IMR-90 (cell line): ENCODE results near the gene TBC1D4. TPM values are rescaled to one million over a fixed set of nuclear protein-coding genes. Genes with fewer than 3 reads are reported as not detected.

Source experiments
- ATAC-seq: fragments of 200-7000 bp; cut with Tn5 transposase; 2 replicates; pipeline ENCODE4 v1.9.1; 2020; ENCODE audit warnings: low read depth, mild to moderate bottlenecking, moderate library complexity
- BruUV-seq: library from RNA; stranded (reverse); fragments of 400-500 nt; replicated peaks from 2 replicates; lab custom pipeline; 2021; lab: Mats Ljungman, UMichigan
- CTCF ChIA-PET: fragments of 300-600 bp; formaldehyde crosslinking; extraction: SDS; loops from one replicate; lab custom pipeline; 2021; ENCODE audit warnings: antibody characterized with exemption; lab: Yijun Ruan, JAX
- POLR2A ChIA-PET: fragments of 300-600 bp; sonication (Branson Sonifier 250); formaldehyde crosslinking; loops from one replicate; lab custom pipeline; 2022; ENCODE audit warnings: antibody characterized with exemption; ENCODE audit not compliant: unreplicated experiment; lab: Charles Lee
- DNase-seq: peaks from one replicate; pipeline ENCODE4 v3.0.0; 2013
- H2AFZ ChIP-seq: replicated peaks from 2 replicates; pipeline ENCODE3; 2013; ENCODE audit warnings: low read length, mild to moderate bottlenecking; ENCODE audit not compliant: poor library complexity
- H2AK5ac ChIP-seq: 2 replicates; pipeline ENCODE4 v1.6.1; 2013; ENCODE audit warnings: low read depth, low read length, inconsistent platforms
- H2AK9ac ChIP-seq: replicated peaks from 2 replicates; pipeline ENCODE3; 2013; ENCODE audit warnings: mild to moderate bottlenecking, low read depth, low read length, moderate library complexity; ENCODE audit not compliant: poor library complexity
- H2BK120ac ChIP-seq: 2 replicates; pipeline ENCODE4 v1.6.1; 2013; ENCODE audit warnings: low read depth, low read length, inconsistent platforms
- H2BK15ac ChIP-seq: 3 replicates; pipeline ENCODE4 v1.6.1; 2013; ENCODE audit warnings: low read depth, low read length, inconsistent platforms
- H2BK20ac ChIP-seq: 2 replicates; pipeline ENCODE4 v1.6.1; 2013; ENCODE audit warnings: low read depth, mild to moderate bottlenecking, inconsistent platforms, low read length, moderate library complexity
- H2BK5ac ChIP-seq: 2 replicates; pipeline ENCODE4 v1.6.1; 2013; ENCODE audit warnings: mild to moderate bottlenecking, low read depth, low read length, inconsistent platforms; ENCODE audit not compliant: poor library complexity, severe bottlenecking
- H3K14ac ChIP-seq: replicated peaks from 2 replicates; pipeline ENCODE4 v1.6.1; 2013; ENCODE audit warnings: low read depth, low read length, inconsistent platforms
- H3K18ac ChIP-seq: 2 replicates; pipeline ENCODE4 v1.6.1; 2013; ENCODE audit warnings: low read depth, low read length, control low read depth
- H3K23ac ChIP-seq: 2 replicates; pipeline ENCODE4 v1.6.1; 2013; ENCODE audit warnings: low read depth, low read length, inconsistent platforms
- H3K27ac ChIP-seq: 2 replicates; pipeline ENCODE4 v1.5.1; 2013; ENCODE audit warnings: mild to moderate bottlenecking, control low read depth, low read length; ENCODE audit not compliant: insufficient read depth
- H3K27me3 ChIP-seq: 2 replicates; pipeline ENCODE4 v1.6.1; 2013; ENCODE audit warnings: low read length; ENCODE audit not compliant: control insufficient read depth, insufficient read depth
- H3K36me3 ChIP-seq: 2 replicates; pipeline ENCODE4 v1.6.1; 2013; ENCODE audit warnings: low read length, mixed read lengths; ENCODE audit not compliant: control insufficient read depth, insufficient read depth
- H3K4ac ChIP-seq: 2 replicates; pipeline ENCODE4 v1.6.1; 2013; ENCODE audit warnings: low read depth, low read length, inconsistent platforms
- H3K4me1 ChIP-seq: 2 replicates; pipeline ENCODE4 v1.6.1; 2013; ENCODE audit warnings: low read length, mixed read lengths; ENCODE audit not compliant: control insufficient read depth, insufficient read depth
- H3K4me2 ChIP-seq: 2 replicates; pipeline ENCODE4 v1.6.1; 2013; ENCODE audit warnings: low read depth, mild to moderate bottlenecking, control low read depth, low read length, moderate library complexity
- H3K4me3 ChIP-seq: 2 replicates; pipeline ENCODE4 v1.5.1; 2013; ENCODE audit warnings: low read depth, mild to moderate bottlenecking, control low read depth, low read length, moderate library complexity; ENCODE audit not compliant: insufficient read depth
- H3K56ac ChIP-seq: 2 replicates; pipeline ENCODE4 v1.6.1; 2013; ENCODE audit warnings: low read length, inconsistent platforms; ENCODE audit not compliant: insufficient read depth; ENCODE audit errors: extremely low read depth
- H3K79me1 ChIP-seq, 2 experiments: 2 replicates each; pipeline ENCODE4 v1.6.1; 2013; ENCODE audit warnings: low read length in 2 of 2, inconsistent platforms in 1 of 2, low read depth in 1 of 2
- H3K9ac ChIP-seq: 2 replicates; pipeline ENCODE4 v1.6.1; 2013; ENCODE audit warnings: low read depth, low read length, control low read depth
- H3K9me1 ChIP-seq: 2 replicates; pipeline ENCODE4 v1.6.1; 2013; ENCODE audit warnings: low read length, inconsistent platforms; ENCODE audit not compliant: insufficient read depth
- H3K9me3 ChIP-seq: 2 replicates; pipeline ENCODE4 v1.6.1; 2013; ENCODE audit warnings: low read length; ENCODE audit not compliant: control insufficient read depth, insufficient read depth
- H4K20me1 ChIP-seq: 2 replicates; pipeline ENCODE4 v1.6.1; 2013; ENCODE audit warnings: low read length, inconsistent platforms; ENCODE audit not compliant: insufficient read depth
- H4K5ac ChIP-seq: 2 replicates; pipeline ENCODE4 v1.6.1; 2013; ENCODE audit warnings: mild to moderate bottlenecking, low read depth, low read length, control low read depth
- H4K8ac ChIP-seq, 2 experiments: 2 replicates each; pipeline ENCODE4 v1.6.1; 2013; ENCODE audit warnings: low read depth in 2 of 2, low read length in 2 of 2, control low read depth in 1 of 2, inconsistent platforms in 1 of 2
- H4K91ac ChIP-seq: 2 replicates; pipeline ENCODE4 v1.6.1; 2013; ENCODE audit warnings: low read depth, low read length, inconsistent platforms; ENCODE audit not compliant: insufficient read depth
- BHLHE40 ChIP-seq: fragments of 150-350 bp; IDR thresholded peaks from 2 replicates; pipeline ENCODE4 v1.6.1; 2016; ENCODE audit warnings: mild to moderate bottlenecking, low read depth, low read length
- CEBPB ChIP-seq: IDR thresholded peaks from 2 replicates; pipeline ENCODE4 v1.6.1; 2012; ENCODE audit warnings: low read depth, low read length, improper control_type of control experiment
- CHD1 ChIP-seq: IDR thresholded peaks from 2 replicates; pipeline ENCODE4 v1.6.1; 2012; ENCODE audit warnings: low read depth, low read length, improper control_type of control experiment
- FOS ChIP-seq: fragments of 150-350 bp; IDR thresholded peaks from 2 replicates; pipeline ENCODE4 v1.6.1; 2016; ENCODE audit warnings: low read depth, low read length
- MAFK ChIP-seq: IDR thresholded peaks from 2 replicates; pipeline ENCODE4 v1.6.1; 2012; ENCODE audit warnings: low read depth, low read length, improper control_type of control experiment
- MAZ ChIP-seq: IDR thresholded peaks from 2 replicates; pipeline ENCODE4 v1.6.1; 2012; ENCODE audit warnings: low read depth, mild to moderate bottlenecking, low read length, improper control_type of control experiment, moderate library complexity, borderline replicate concordance
- MXI1 ChIP-seq: IDR thresholded peaks from 2 replicates; pipeline ENCODE4 v1.6.1; 2012; ENCODE audit warnings: low read depth, mild to moderate bottlenecking, low read length, moderate library complexity, borderline replicate concordance
- NFE2L2 ChIP-seq: fragments of 150-350 bp; IDR thresholded peaks from 2 replicates; pipeline ENCODE4 v1.6.1; 2016; ENCODE audit warnings: low read depth, mild to moderate bottlenecking, low read length
- POLR2A ChIP-seq: IDR thresholded peaks from 2 replicates; pipeline ENCODE4 v1.6.1; 2012; ENCODE audit warnings: mild to moderate bottlenecking, low read depth, low read length
- RAD21 ChIP-seq: IDR thresholded peaks from 2 replicates; pipeline ENCODE4 v1.6.1; 2012; ENCODE audit warnings: low read length, improper control_type of control experiment
- RCOR1 ChIP-seq: IDR thresholded peaks from 2 replicates; pipeline ENCODE4 v1.6.1; 2012; ENCODE audit warnings: mild to moderate bottlenecking, low read length, improper control_type of control experiment; ENCODE audit not compliant: insufficient replicate concordance
- RFX5 ChIP-seq: IDR thresholded peaks from 2 replicates; pipeline ENCODE4 v1.8.0; 2012; ENCODE audit warnings: low read depth, mild to moderate bottlenecking, low read length, moderate library complexity
- SMC3 ChIP-seq: fragments of 150-350 bp; IDR thresholded peaks from 2 replicates; pipeline ENCODE4 v1.6.1; 2016; ENCODE audit warnings: low read depth, mild to moderate bottlenecking, antibody characterized with exemption, low read length, moderate library complexity
- WGBS, 2 experiments: methylation state at CpG; one replicate each; pipeline versions ENCODE4 v1.1.5 to v1.1.7; 2013; ENCODE audit warnings: missing lambda C conversion rate in 2 of 2; ENCODE audit not compliant: insufficient read length in 1 of 2; ENCODE audit errors: extremely low coverage in 2 of 2; 5-methylcytosine and 5-hydroxymethylcytosine counted together
- dilution Hi-C: fragments of 300-500 bp; cut with HindIII; formaldehyde crosslinking; loops from one replicate; pipeline ENCODE4 v1.14.3; 2018; ENCODE audit warnings: low sequenced_read_pairs; ENCODE audit not compliant: unreplicated experiment
- in situ Hi-C: fragments of 300-500 bp; cut with MboI; formaldehyde crosslinking; loops from 3 replicates; pipeline ENCODE4 v1.14.3; 2019; ENCODE audit warnings: low sequenced_read_pairs, inconsistent platforms, mixed read lengths
- intact Hi-C: fragments of 100-400 bp; cut with micrococcal nuclease; formaldehyde crosslinking; loops from 2 replicates; pipeline ENCODE4 v1.10.0; 2022
- polyA plus RNA-seq, 3 experiments: library from polyadenylated mRNA; depleted of rRNA; stranded (reverse); fragments of >200 nt; gene quantifications; 2 replicates each; pipeline ENCODE4 v1.2.3, GENCODE V29; 2012; ENCODE audit warnings: low replicate concordance in 1 of 3
- total RNA-seq: library from RNA; depleted of rRNA; stranded (reverse); fragments of >200 nt; gene quantifications from 2 replicates; pipeline ENCODE4 v1.2.3, GENCODE V29; 2012
- TF ChIP-seq, protein P1 (sequence below): conservative IDR thresholded peaks from 2 replicates; pipeline ENCODE4 v1.5.1; 2012; ENCODE audit warnings: mild to moderate bottlenecking, low read depth, low read length, improper control_type of control experiment
- TF ChIP-seq, protein P2 (sequence below): fragments of 150-350 bp; IDR thresholded peaks from 2 replicates; pipeline ENCODE4 v1.6.1; 2016; ENCODE audit warnings: low read depth, mild to moderate bottlenecking, low read length, moderate library complexity, borderline replicate concordance
- TF ChIP-seq, protein P3 (sequence below): fragments of 150-350 bp; IDR thresholded peaks from 2 replicates; pipeline ENCODE4 v1.6.1; 2017; ENCODE audit warnings: mild to moderate bottlenecking, antibody characterized with exemption, low read length, low read depth

The TBC1D4 gene
- total and polyA plus RNA-seq, 2 of the 4 experiments (the other 2 are of a cell fraction): 7.5 to 22.8 TPM

DNA sequence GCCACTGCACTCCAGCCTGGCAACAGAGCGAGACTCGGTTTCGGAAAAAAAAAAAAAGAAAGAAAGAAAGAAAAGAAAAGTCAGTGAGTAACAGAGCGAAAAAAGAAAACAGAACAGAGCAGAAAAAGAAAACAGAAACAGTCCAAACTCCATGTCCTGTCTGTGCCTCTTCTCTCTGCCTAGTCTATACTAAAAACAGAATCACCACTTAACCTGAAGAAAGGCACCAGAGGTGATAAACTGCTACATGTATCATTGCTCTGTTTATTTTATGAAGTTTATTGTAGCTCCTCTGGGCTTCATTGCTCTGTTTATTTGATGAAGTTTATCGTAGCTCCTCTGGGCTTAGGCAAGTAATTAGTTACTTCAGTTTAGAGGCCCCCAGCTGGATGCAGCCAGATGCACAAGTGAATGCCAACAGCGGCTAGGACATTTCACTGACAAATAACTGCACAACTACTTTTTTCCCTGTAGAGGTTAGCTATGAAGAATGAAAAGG, 39.2 kb downstream of the TBC1D4 start:
- H4K91ac ChIP-seq: no peak overlapping the region
- H2AFZ ChIP-seq: no peak overlapping the region
- no peak overlapping the region for H2BK15ac ChIP-seq
- no peaks in the 10 kb centered on the region for H3K27me3 ChIP-seq
- no peak overlapping the region for H3K14ac ChIP-seq
- dilution Hi-C loops: no loop called here
- in situ Hi-C loops: no loop called here
- H2AK9ac ChIP-seq: peak overlapping the region; percentile 57
- H2AK5ac ChIP-seq: no peak overlapping the region
- H2BK120ac ChIP-seq: no peak overlapping the region
- H4K5ac ChIP-seq: no peak overlapping the region
- H3K18ac ChIP-seq: no peak overlapping the region
- H3K4me2 ChIP-seq: peak overlapping the region; percentile 7
- WGBS, 2 experiments: no CpG with 5 or more reads among the region's 6 CpGs
- DNase-seq (peak; percentile 13), ATAC-seq (peak; percentile 68)
- no peak overlapping the region for H3K9ac ChIP-seq
- no peaks in the 10 kb centered on the region for H3K36me3 ChIP-seq
- TF ChIP-seq RFX5: no peak
- no peak for TF ChIP-seq MXI1
- TF ChIP-seq, protein P1, sequence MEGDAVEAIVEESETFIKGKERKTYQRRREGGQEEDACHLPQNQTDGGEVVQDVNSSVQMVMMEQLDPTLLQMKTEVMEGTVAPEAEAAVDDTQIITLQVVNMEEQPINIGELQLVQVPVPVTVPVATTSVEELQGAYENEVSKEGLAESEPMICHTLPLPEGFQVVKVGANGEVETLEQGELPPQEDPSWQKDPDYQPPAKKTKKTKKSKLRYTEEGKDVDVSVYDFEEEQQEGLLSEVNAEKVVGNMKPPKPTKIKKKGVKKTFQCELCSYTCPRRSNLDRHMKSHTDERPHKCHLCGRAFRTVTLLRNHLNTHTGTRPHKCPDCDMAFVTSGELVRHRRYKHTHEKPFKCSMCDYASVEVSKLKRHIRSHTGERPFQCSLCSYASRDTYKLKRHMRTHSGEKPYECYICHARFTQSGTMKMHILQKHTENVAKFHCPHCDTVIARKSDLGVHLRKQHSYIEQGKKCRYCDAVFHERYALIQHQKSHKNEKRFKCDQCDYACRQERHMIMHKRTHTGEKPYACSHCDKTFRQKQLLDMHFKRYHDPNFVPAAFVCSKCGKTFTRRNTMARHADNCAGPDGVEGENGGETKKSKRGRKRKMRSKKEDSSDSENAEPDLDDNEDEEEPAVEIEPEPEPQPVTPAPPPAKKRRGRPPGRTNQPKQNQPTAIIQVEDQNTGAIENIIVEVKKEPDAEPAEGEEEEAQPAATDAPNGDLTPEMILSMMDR: no peak
- TF ChIP-seq POLR2A: no peak
- TF ChIP-seq, protein P2, sequence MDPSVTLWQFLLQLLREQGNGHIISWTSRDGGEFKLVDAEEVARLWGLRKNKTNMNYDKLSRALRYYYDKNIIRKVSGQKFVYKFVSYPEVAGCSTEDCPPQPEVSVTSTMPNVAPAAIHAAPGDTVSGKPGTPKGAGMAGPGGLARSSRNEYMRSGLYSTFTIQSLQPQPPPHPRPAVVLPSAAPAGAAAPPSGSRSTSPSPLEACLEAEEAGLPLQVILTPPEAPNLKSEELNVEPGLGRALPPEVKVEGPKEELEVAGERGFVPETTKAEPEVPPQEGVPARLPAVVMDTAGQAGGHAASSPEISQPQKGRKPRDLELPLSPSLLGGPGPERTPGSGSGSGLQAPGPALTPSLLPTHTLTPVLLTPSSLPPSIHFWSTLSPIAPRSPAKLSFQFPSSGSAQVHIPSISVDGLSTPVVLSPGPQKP: no peak
- no peak for TF ChIP-seq CHD1
- TF ChIP-seq RAD21: no peak
- TF ChIP-seq NFE2L2: no peak
- TF ChIP-seq MAFK: no peak
- no peak for TF ChIP-seq BHLHE40
- no peak for TF ChIP-seq SMC3
- no peak for TF ChIP-seq CEBPB
- no peak for TF ChIP-seq FOS
- TF ChIP-seq, protein P3, sequence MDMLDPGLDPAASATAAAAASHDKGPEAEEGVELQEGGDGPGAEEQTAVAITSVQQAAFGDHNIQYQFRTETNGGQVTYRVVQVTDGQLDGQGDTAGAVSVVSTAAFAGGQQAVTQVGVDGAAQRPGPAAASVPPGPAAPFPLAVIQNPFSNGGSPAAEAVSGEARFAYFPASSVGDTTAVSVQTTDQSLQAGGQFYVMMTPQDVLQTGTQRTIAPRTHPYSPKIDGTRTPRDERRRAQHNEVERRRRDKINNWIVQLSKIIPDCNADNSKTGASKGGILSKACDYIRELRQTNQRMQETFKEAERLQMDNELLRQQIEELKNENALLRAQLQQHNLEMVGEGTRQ: no peak
- no peak for TF ChIP-seq RCOR1
- no peak for TF ChIP-seq MAZ
- no peak overlapping the region for H3K27ac ChIP-seq
- ChIA-PET CTCF (interaction anchor here (0.5 to 0.9 kb wide), 2 partner anchors 11 to 79 kb away, joined by 3 to 4 read pairs; no protein-coding TSS in a partner anchor), POLR2A (no interaction called here)
- no peaks in the 10 kb centered on the region for H3K9me3 ChIP-seq
- H3K4me1 ChIP-seq: peaks cover 2% of the 10 kb centered on the region; the same call in 1 of the 2 replicates
- no peaks in the 10 kb centered on the region for H3K9me1 ChIP-seq
- BruUV-seq: no TSS peak
- no peaks in the 10 kb centered on the region; the same call in 1 of the 2 replicates for H4K20me1 ChIP-seq
- no peak overlapping the region for H4K8ac ChIP-seq
- intact Hi-C loops: loop anchor here (10.0 kb wide), 1 partner anchor 68 kb away; no protein-coding TSS in a partner anchor
- H2BK20ac ChIP-seq: no peak overlapping the region
- no peak overlapping the region for H3K4ac ChIP-seq
- no peak overlapping the region for H3K23ac ChIP-seq
- H3K4me3 ChIP-seq: no peak overlapping the region
- no peaks in the 10 kb centered on the region for H3K79me1 ChIP-seq
- no peak overlapping the region for H3K56ac ChIP-seq
- H2BK5ac ChIP-seq: no peak overlapping the region
